Liver (tissue), 3 donors: ENCODE results near the gene GGT6.

ENCODE experiments used
- CTCF ChIP-seq: fragments of 150-350 bp; IDR thresholded peaks from 2 replicates; pipeline ENCODE4 v1.5.1; 2017; ENCODE audit warnings: improper control_type of control experiment, low read depth, low read length; ENCODE audit not compliant: missing input control
- EGR1 ChIP-seq, 2 donors: IDR thresholded peaks; 2 replicates each; pipeline ENCODE4 v1.6.1; 2016 to 2018; ENCODE audit warnings: antibody characterized with exemption in 2 of 2, low read depth in 2 of 2
- GABPA ChIP-seq, 2 donors: IDR thresholded peaks in 1 of 2; conservative IDR thresholded peaks in 1 of 2; 2 replicates each; pipeline ENCODE4 v1.6.1; 2016; ENCODE audit warnings: antibody characterized with exemption in 2 of 2, mild to moderate bottlenecking in 1 of 2, moderate library complexity in 1 of 2
- HNF4A ChIP-seq, 2 donors: conservative IDR thresholded peaks; 2 replicates each; pipeline ENCODE4 v1.6.1; 2016; ENCODE audit warnings: antibody characterized with exemption in 2 of 2, mild to moderate bottlenecking in 2 of 2
- JUND ChIP-seq, 2 donors: IDR thresholded peaks; 2 replicates each; pipeline ENCODE4 v1.6.1; 2016; ENCODE audit warnings: antibody characterized with exemption in 2 of 2
- MAX ChIP-seq: IDR thresholded peaks from 2 replicates; pipeline ENCODE4 v1.6.1; 2016; ENCODE audit warnings: antibody characterized with exemption
- RAD21 ChIP-seq, 2 donors: IDR thresholded peaks; 2 replicates each; pipeline ENCODE4 v1.6.1; 2016; ENCODE audit warnings: antibody characterized with exemption in 2 of 2, mild to moderate bottlenecking in 2 of 2
- REST ChIP-seq: IDR thresholded peaks from 2 replicates; pipeline ENCODE4 v1.6.1; 2016; ENCODE audit warnings: antibody characterized with exemption, mild to moderate bottlenecking
- SP1 ChIP-seq: IDR thresholded peaks from 2 replicates; pipeline ENCODE4 v1.6.1; 2018; ENCODE audit warnings: antibody characterized with exemption, mild to moderate bottlenecking
- YY1 ChIP-seq: IDR thresholded peaks from 2 replicates; pipeline ENCODE4 v1.6.1; 2016; ENCODE audit warnings: antibody characterized with exemption, mild to moderate bottlenecking
- ZBTB33 ChIP-seq: IDR thresholded peaks from 2 replicates; pipeline ENCODE4 v1.6.1; 2016; ENCODE audit warnings: antibody characterized with exemption
- donor health status: healthy.
- donor health status: healthy.

- TF ChIP-seq CTCF (no peak), MAX (no peak), EGR1 (IDR thresholded peaks at IDR 0.05; ENCODE audit: low read depth in 2 of 2) (no peak), SP1 (no peak), HNF4A (conservative IDR thresholded peaks at IDR 0.05) (no peak), YY1 (no peak), RAD21 (IDR thresholded peaks at IDR 0.05) (no peak), JUND (IDR thresholded peaks at IDR 0.05) (no peak), REST (no peak), GABPA (IDR thresholded peaks at IDR 0.05 in 1 of 2, conservative IDR thresholded peaks at IDR 0.05 in 1 of 2) (no peak), ZBTB33 (no peak)
Measured at GRCh38 chr17:4604111-4604644, 43.8 kb upstream of the GGT6 start.
